GM11168 (cell line): ENCODE measurements around the gene HOXC11.

ENCODE experiments used
- in situ Hi-C: fragments of 300-500 bp; cut with MboI; formaldehyde crosslinking; loops from one replicate; pipeline ENCODE4 v1.12.0; 2022; ENCODE audit warnings: low sequenced_read_pairs; ENCODE audit not compliant: unreplicated experiment

Gene HOXC11

GRCh38 chr12:53995378-53996239, 22.7 kb downstream of the HOXC11 start:
- in situ Hi-C loops, result no loop called here

DNA sequence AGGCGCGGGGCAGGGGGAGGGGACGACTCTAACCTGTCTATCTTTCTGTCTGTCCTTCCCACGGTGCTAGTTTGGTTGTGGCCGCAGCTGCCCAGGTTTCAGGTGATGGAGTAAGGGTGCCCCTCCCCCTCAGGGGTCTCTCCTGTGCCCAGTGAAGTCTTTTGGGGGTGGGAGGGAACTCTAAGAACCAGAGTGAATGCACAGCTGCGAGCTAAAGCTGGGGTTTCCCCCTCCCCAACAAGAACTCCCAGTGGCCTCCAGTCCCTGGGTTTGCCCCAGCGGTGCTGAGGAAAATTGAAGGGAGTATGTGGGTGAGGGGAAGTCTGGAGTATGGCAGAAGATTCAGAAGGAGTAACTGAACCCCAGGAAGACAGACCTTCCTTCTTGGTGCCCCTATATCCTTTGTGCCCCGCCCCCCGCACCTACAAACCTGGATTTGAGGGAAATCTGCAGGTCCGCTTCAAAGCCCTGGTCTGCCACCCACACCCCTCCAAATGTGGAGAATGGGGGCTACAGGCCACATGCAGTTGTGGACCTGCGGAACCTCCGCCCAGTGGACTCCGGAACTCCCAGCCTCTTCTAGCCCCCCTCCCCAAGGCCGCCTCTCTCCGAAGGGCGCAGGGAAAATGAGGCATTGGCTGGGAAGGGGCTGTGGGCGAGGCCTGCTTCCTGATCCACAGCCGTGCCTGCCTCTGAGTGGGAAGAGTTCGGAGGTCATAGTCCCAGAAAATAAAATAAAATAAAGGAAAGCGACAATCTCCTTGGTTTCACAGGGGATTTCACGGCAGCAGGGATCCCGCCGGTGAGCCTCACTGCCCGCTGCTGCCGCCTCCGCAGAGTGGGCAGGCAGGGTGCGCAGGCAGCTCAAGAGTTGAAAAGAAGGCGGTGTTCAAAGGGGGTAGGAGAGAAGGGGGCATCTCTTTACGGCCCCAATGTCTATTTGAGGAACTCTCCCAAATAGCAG, 23.6 kb downstream of the HOXC11 start:
- in situ Hi-C loops, result no loop called here

DNA sequence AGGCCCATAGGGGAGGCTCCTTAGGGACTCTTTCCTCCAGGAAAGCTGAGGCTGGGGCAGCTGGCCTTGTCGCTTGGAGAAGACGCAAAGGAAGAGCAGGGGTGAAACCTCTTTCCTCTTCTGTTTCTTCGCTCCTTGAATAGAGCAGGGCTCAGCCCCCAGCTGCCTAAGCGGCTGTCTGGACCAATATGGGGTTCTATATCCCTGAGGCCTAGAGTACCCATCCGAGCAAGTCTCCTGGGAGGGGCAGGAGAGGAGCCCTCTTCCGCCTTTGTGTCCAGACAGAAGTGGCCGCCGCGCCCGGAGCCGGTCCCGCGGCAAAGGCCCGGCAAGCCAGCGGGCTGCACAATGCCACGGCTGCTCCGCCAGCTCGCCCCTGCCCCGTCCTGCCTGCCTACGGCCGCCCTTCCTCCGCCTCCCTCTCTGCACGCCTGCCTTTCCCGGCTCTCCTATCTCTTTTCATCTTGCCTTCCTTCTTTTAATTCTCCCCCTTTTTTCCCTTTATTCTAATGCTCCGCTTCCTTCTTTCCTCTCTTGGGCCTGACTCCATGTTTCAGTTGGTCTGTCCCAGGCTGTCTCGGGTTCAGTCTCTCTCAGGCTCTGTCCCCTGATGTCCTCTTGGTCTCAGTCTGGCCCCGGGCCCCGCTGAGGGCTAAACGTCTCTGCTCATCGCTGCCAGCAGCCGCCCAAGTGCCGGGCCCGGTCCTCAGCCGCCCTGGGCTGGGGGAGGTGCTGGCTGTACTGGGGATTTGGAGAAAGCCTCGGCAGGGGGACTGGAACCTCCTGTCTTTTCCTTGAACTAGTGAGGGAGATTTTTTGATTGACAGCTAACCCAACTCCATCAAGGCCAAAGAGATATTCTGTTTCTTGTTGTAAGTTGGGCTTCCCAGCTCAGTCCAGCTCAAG, 24.5 kb downstream of the HOXC11 start:
- in situ Hi-C loops, result no loop called here

DNA sequence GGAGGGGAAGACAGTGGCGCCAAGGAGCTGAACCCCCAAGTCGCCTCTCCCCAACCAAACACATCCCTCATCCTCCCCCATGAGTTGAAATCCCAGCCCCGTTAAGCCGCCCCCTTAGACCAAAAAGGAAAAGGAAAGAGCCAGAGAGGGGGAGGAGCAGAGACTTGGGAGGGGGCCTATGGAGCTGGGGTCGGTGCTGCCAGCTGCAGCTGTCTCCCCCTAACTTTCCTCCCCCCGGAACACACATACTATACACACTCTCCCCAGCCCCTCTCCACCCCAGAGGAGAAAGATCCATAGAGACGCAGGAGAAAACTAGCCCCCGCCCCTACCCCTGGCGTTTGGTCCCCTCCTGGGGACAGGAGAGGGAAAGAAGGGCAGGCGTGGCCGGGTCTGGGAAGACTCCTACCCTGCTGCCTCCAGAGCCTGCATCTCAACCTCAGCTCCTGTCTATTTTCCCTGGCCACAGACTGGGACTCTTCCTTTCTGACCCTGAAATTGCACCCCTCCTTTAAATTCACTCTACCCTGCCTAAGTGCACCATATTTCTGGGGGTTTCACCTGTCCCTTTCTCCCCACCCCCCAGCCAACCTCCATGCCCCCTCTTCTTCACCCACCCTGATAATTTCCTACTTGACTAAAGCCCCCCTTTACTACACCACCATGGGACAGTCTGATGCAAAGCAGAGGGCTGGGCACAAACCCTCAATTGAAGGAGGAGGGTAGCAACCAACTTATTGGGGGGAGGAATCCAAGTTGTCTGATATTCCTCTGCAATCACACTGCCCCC, 25.4 kb downstream of the HOXC11 start:
- in situ Hi-C loops, result no loop called here

GRCh38 chr12:53998900-53999236, 25.9 kb downstream of the HOXC11 start:
- in situ Hi-C loops, result no loop called here

- in situ Hi-C loops, result no loop called here
Measured at GRCh38 chr12:53999559-54000115, 26.7 kb downstream of the HOXC11 start.

DNA sequence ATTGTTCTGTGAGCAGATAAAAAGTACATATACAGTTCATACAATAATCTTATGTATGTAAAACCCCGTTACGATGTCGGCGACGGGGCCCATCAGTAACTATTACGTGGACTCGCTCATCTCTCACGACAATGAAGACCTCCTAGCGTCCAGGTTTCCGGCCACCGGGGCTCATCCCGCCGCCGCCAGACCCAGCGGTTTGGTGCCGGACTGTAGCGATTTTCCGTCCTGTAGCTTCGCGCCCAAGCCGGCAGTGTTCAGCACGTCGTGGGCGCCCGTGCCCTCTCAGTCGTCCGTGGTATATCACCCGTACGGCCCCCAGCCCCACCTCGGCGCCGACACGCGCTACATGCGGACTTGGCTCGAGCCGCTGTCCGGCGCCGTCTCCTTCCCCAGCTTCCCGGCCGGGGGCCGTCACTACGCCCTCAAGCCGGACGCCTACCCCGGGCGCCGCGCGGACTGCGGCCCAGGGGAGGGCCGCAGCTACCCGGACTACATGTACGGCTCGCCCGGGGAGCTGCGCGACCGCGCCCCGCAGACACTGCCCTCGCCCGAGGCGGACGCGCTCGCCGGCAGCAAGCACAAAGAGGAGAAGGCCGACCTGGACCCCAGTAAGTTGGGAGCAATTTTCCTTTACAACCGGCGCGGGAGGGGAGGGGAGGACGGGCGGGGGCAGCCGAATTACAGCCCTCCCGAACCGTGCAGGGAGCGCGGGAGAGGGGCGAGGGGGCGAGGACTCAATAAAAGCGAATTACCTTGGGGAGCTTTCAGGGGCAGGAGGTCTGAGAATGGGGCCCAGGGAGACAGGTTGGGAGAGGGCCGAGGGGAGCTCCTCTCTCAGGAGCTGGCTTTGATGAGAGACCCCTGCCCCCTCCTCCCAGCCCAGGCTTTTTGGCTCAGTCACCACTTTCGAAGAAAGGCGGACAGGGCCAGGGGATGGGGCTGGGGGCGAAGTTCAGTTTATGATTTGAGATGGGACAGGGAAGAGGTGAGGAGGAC, 27.5 kb downstream of the HOXC11 start, which contains the start of gene HOXC9:
Gene HOXC9 (plus strand): TSS at position 46 of the 999 bp plus-strand sequence. CDS start 28 bp downstream, at position 74.
- in situ Hi-C loops, result no loop called here

GRCh38 chr12:54001283-54002187, 28.6 kb downstream of the HOXC11 start:
- in situ Hi-C loops, result no loop called here

GRCh38 chr12:54002278-54002914, 29.5 kb downstream of the HOXC11 start:
- in situ Hi-C loops, result no loop called here

DNA sequence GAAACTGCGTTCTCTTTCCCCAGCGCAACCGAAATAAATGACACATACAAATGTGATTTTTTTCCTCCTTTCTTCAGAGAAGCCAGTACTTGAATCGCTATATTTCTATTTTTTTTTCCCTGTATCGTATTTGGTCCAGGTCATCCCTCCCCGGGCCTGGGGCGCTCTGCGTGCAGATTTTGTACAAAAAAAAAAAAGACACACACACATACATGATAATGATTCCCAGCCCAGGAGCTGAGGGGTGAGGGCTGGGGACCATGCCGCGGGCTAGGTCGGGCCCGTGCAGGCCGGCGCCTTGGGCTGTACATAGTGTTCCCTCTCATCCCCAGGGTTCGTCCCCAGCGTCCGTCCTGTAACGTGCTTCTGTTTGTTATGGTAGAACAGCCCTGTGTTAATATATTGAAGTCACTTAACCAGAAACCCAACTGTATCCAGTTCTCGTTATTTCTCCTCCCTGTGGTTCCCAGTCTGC, 30.0 kb downstream of the HOXC11 start:
- in situ Hi-C loops, result no loop called here

DNA sequence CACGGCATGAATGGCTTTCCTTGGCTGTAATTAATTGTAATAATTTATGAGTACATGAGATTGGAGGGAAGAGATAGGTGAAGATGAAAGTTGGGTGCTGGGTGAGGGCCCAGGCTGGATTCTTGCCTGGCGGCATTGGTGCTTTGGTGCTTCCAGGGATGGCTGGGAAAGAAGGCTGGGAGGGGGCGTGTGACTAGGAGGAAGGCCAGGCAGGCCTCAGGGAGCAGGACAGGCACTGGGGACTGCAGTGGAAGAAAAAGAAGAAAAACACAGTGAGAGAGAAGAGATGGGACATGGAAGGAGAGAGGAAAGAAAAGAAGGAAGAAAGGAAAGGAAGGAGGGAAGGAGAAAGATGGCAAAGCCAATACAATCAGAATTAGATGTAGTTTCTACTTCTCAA, 30.7 kb downstream of the HOXC11 start:
- in situ Hi-C loops, result no loop called here

- in situ Hi-C loops, result no loop called here
Measured at GRCh38 chr12:54004063-54004840, 31.3 kb downstream of the HOXC11 start.

DNA sequence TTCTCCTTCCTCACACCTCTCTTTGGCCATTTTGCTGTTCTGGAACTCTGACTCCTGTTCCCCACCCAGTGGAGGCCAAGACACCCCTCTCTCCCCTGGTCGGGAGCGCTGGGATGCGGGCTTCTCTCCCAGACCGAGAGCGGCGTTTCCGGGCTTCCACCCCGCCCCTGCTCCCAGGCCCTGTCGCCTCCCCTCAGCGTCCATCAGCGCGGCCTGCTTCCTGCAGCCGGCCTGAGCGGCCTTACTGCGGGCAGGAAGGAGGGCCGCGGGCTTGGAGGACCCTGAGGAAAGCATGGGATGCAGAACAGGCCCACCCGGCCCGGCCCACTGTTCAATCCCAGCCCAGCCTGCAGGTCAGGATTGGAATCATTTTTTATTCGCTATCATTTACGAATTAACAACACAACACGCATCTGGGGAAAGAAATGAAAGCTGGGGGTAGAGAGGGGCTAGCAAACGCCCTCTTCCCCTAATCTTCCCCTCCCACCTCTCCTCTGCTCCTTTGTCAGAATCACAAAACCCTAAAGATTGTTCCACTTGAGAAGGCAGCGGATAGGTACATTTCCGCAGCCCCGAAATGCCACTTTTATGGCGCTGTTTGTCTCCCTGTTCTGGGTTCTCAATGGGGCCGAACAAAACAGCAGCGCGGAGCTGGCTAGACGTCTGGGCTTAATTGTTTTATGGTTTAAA, 32.1 kb downstream of the HOXC11 start:
- in situ Hi-C loops, result no loop called here

GRCh38 chr12:54005531-54005852, 32.6 kb downstream of the HOXC11 start:
- in situ Hi-C loops, result no loop called here
